PFSK-1 (cell line): Measurements from ENCODE around the gene SH3BP1.

Source experiments
- FOXP2 ChIP-seq: optimal IDR thresholded peaks from 2 replicates; pipeline ENCODE3; 2011; ENCODE audit warnings: borderline replicate concordance, control low read depth, inconsistent platforms; ENCODE audit not compliant: insufficient read depth; ENCODE audit errors: extremely low read length, extremely low read depth
- POLR2AphosphoS5 ChIP-seq: IDR thresholded peaks from 2 replicates; pipeline ENCODE4 v1.6.1; 2012; ENCODE audit warnings: low read depth, mild to moderate bottlenecking, control low read depth, low read length, moderate library complexity
- REST ChIP-seq, 2 experiments: IDR thresholded peaks; 2 replicates each; pipeline versions ENCODE4 v1.6.1 to v1.8.0; 2011 to 2012; ENCODE audit warnings: low read depth in 2 of 2, low read length in 2 of 2, control low read depth in 1 of 2, inconsistent platforms in 1 of 2, mild to moderate bottlenecking in 1 of 2, moderate library complexity in 1 of 2; ENCODE audit not compliant: insufficient read depth in 1 of 2
- SIN3A ChIP-seq: IDR thresholded peaks from 2 replicates; pipeline ENCODE4 v1.6.1; 2012; ENCODE audit warnings: mild to moderate bottlenecking, low read length, moderate library complexity, borderline replicate concordance; ENCODE audit not compliant: insufficient read depth
- TAF1 ChIP-seq: IDR thresholded peaks from 2 replicates; pipeline ENCODE4 v1.6.1; 2012; ENCODE audit warnings: low read length, control low read depth, borderline replicate concordance; ENCODE audit not compliant: insufficient read depth

The SH3BP1 gene

GRCh38 chr22:37630839-37631435 lies 8.5 kb upstream of the SH3BP1 start:
- TF ChIP-seq POLR2AphosphoS5 (no peak), REST (IDR thresholded peaks at IDR 0.05; ENCODE audit: insufficient read depth in 1 of 2, low read depth in 2 of 2, low read length in 2 of 2) (no peak), FOXP2 (no peak), TAF1 (no peak), SIN3A (no peak)

GRCh38 chr22:37631448-37632173 lies 7.9 kb upstream of the SH3BP1 start:
- TF ChIP-seq POLR2AphosphoS5 (no peak), REST (IDR thresholded peaks at IDR 0.05; ENCODE audit: insufficient read depth in 1 of 2, low read depth in 2 of 2, low read length in 2 of 2) (no peak), FOXP2 (no peak), SIN3A (no peak), TAF1 (no peak)

GRCh38 chr22:37632174-37633088 lies 7.0 kb upstream of the SH3BP1 start:
- TF ChIP-seq REST (IDR thresholded peaks at IDR 0.05; ENCODE audit: insufficient read depth in 1 of 2, low read depth in 2 of 2, low read length in 2 of 2) (no peak), FOXP2 (no peak), POLR2AphosphoS5 (no peak), SIN3A (no peak), TAF1 (no peak)

- TF ChIP-seq SIN3A (no peak), TAF1 (0 out of 2 replicates have a peak, but pooled peaks have one; percentile 23)
Measured at GRCh38 chr22:37633089-37633624, 6.3 kb upstream of the SH3BP1 start.

- TF ChIP-seq FOXP2 (peak; percentile 36), REST (IDR thresholded peaks at IDR 0.05; ENCODE audit: insufficient read depth in 1 of 2, low read depth in 2 of 2, low read length in 2 of 2) (no peak)
Measured at GRCh38 chr22:37633625-37634416, 5.6 kb upstream of the SH3BP1 start.
